Measurements from ENCODE around the gene KRT27.

DNA sequence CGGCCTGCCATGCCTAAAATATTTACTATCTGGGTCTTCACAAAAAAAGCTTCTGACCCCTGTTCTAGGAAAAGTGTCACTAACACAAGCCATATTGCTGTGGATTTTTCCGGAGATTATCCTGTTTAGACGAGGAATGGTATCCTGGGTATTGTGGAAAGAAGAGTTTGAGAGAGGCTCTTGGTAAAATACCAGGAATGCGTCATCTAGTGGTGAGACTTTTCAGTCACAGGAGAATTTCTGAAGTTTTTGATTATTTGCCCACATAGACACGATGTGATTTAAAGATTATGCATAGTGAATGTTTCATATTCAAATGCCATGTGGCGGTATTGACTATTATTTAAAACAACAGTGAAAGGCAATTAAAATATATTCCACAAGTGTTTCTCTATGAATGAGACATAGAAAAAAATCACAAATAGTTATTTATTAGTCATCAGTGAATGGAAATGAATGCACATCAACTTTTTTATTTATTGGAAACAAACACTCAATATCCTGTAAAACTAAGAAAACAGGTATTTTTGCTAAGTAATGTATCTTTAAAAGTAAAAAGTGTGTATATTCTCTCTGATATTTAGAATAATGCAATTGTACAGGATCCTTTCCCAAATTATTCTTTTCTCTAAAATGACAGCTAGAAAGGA is 9.6 kb upstream of the KRT27 start:
- TF ChIP-seq XRCC4 (IDR thresholded peaks at IDR 0.05; ENCODE audit: extremely low read depth, insufficient read depth, insufficient read length) (no peak), ETV6 (IDR thresholded peaks at IDR 0.05; ENCODE audit: borderline replicate concordance in 1 of 2, low read depth in 2 of 2, low read length in 1 of 2) (no peak), ETV6 (CRISPR knock-in tag; IDR thresholded peaks at IDR 0.05; ENCODE audit: borderline replicate concordance) (no peak), U2AF1 (optimal IDR thresholded peaks at IDR 0.05; ENCODE audit: low read depth, low read length) (no peak), TCF7 (IDR thresholded peaks at IDR 0.05; ENCODE audit: borderline replicate concordance) (no peak), POLR2AphosphoS5 (IDR thresholded peaks at IDR 0.05; ENCODE audit: control insufficient read depth, insufficient read depth, low read depth, low read length) (no peak), FOS (IDR thresholded peaks at IDR 0.05; ENCODE audit: extremely low read depth, insufficient read length) (no peak), GABPB2 (CRISPR knock-in tag; conservative IDR thresholded peaks at IDR 0.05) (no peak), ZNF785 (CRISPR knock-in tag; IDR thresholded peaks at IDR 0.05) (no peak)
- TF ChIP-seq, protein P1, sequence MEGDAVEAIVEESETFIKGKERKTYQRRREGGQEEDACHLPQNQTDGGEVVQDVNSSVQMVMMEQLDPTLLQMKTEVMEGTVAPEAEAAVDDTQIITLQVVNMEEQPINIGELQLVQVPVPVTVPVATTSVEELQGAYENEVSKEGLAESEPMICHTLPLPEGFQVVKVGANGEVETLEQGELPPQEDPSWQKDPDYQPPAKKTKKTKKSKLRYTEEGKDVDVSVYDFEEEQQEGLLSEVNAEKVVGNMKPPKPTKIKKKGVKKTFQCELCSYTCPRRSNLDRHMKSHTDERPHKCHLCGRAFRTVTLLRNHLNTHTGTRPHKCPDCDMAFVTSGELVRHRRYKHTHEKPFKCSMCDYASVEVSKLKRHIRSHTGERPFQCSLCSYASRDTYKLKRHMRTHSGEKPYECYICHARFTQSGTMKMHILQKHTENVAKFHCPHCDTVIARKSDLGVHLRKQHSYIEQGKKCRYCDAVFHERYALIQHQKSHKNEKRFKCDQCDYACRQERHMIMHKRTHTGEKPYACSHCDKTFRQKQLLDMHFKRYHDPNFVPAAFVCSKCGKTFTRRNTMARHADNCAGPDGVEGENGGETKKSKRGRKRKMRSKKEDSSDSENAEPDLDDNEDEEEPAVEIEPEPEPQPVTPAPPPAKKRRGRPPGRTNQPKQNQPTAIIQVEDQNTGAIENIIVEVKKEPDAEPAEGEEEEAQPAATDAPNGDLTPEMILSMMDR (IDR thresholded peaks at IDR 0.05 in 2 of 3, conservative IDR thresholded peaks at IDR 0.05 in 1 of 3; ENCODE audit: insufficient read depth in 2 of 3, low read depth in 1 of 3, low read length in 3 of 3), result peak; percentile 52 to 73 (median 65)
- TF ChIP-seq, protein P2, sequence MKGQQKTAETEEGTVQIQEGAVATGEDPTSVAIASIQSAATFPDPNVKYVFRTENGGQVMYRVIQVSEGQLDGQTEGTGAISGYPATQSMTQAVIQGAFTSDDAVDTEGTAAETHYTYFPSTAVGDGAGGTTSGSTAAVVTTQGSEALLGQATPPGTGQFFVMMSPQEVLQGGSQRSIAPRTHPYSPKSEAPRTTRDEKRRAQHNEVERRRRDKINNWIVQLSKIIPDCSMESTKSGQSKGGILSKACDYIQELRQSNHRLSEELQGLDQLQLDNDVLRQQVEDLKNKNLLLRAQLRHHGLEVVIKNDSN (CRISPR knock-in tag; IDR thresholded peaks at IDR 0.05), result no peak

Data from K562 (cell line).